K562 (cell line): Measurements from ENCODE around the gene NUP210. TPM values are rescaled to one million over a fixed set of nuclear protein-coding genes. Genes with fewer than 3 reads are reported as not detected.

Experiments
- E2F8 ChIP-seq: fragments of 450-650 bp; IDR thresholded peaks from 2 replicates; pipeline ENCODE4 v1.7.1; 2018; ENCODE audit warnings: mild to moderate bottlenecking, low read depth; ENCODE audit not compliant: partially characterized antibody
- ERF ChIP-seq: fragments of 450-650 bp; formaldehyde crosslinking; IDR thresholded peaks from 2 replicates; pipeline ENCODE4 v1.4.0; 2020; ENCODE audit warnings: mild to moderate bottlenecking, mixed read lengths
- FOXK2 ChIP-seq, 2 experiments: fragments of 450-650 bp; IDR thresholded peaks in 1 of 2; conservative IDR thresholded peaks in 1 of 2; 2 replicates each; pipeline ENCODE4 v1.6.1; 2016; ENCODE audit warnings: low read depth in 2 of 2, mild to moderate bottlenecking in 1 of 2
- MAZ ChIP-seq, 2 experiments: fragments of 450-650 bp in 1 of 2; sonication (generic) in 1 of 2; formaldehyde crosslinking; IDR thresholded peaks in 1 of 2; conservative IDR thresholded peaks in 1 of 2; 2 replicates each; pipeline versions ENCODE4 v1.4.0 to v1.5.0; 2020; ENCODE audit warnings: mild to moderate bottlenecking in 1 of 2, missing genetic modification reagents in 1 of 2
- MLX ChIP-seq, 2 experiments: fragments of 450-650 bp in 1 of 2; sonication (generic) in 1 of 2; formaldehyde crosslinking; conservative IDR thresholded peaks; 2 replicates each; pipeline versions ENCODE4 v1.4.0 to v1.8.1; 2020 to 2022; ENCODE audit warnings: mild to moderate bottlenecking in 1 of 2, missing genetic modification reagents in 1 of 2
- MTA3 ChIP-seq: fragments of 450-650 bp; formaldehyde crosslinking; IDR thresholded peaks from 2 replicates; pipeline ENCODE4 v1.6.1; 2017; ENCODE audit warnings: mild to moderate bottlenecking, borderline replicate concordance
- NRF1 ChIP-seq, 2 experiments: fragments of 450-650 bp; IDR thresholded peaks in 1 of 2; conservative IDR thresholded peaks in 1 of 2; 2 replicates each; pipeline ENCODE4 v1.6.1; 2014; ENCODE audit warnings: mild to moderate bottlenecking in 2 of 2
- ZBTB17 ChIP-seq: fragments of 450-650 bp; formaldehyde crosslinking; IDR thresholded peaks from 2 replicates; pipeline ENCODE4 v1.4.0; 2020; ENCODE audit warnings: mild to moderate bottlenecking
- ZBTB43 ChIP-seq: sonication (generic); formaldehyde crosslinking; IDR thresholded peaks from 2 replicates; pipeline ENCODE4 v1.8.0; 2023; ENCODE audit warnings: mild to moderate bottlenecking, missing genetic modification reagents
- ZNF224 ChIP-seq: sonication (generic); formaldehyde crosslinking; IDR thresholded peaks from 2 replicates; pipeline ENCODE4 v1.8.0; 2022; ENCODE audit warnings: mild to moderate bottlenecking, missing genetic modification reagents
- ZNF253 ChIP-seq: fragments of 250-450 bp; sonication (Bioruptor Pico); conservative IDR thresholded peaks from 2 replicates; pipeline ENCODE4 v1.6.1; 2021; ENCODE audit warnings: mild to moderate bottlenecking
- ZNF431 ChIP-seq: sonication (generic); formaldehyde crosslinking; IDR thresholded peaks from 2 replicates; pipeline ENCODE4 v1.8.0; 2022; ENCODE audit warnings: mild to moderate bottlenecking, missing genetic modification reagents
- ZNF518B ChIP-seq: fragments of 250-450 bp; sonication (Bioruptor Pico); IDR thresholded peaks from 2 replicates; pipeline ENCODE4 v1.5.0; 2021; ENCODE audit warnings: mild to moderate bottlenecking, moderate library complexity
- polyA plus RNA-seq, 8 experiments: library from polyadenylated mRNA; depleted of rRNA in 4 of 8; stranded (reverse) in 5 of 8; unstranded in 3 of 8; fragments of >200 nt; fragmentation: Nextera tagmentation in 2 of 8; fragmentation: Illumina TruSeq in 1 of 8; extraction: Ambion mirVana in 2 of 8; extraction: Trizol in 1 of 8; gene quantifications; 2 replicates each; pipeline versions ENCODE4 v1.2.1 to v1.2.3, GENCODE V29; 2011 to 2014; ENCODE audit warnings: inconsistent platforms in 1 of 8, missing spikeins in 1 of 8
- total RNA-seq, 7 experiments: library from RNA; depleted of rRNA in 6 of 7; stranded (reverse); fragments of >200 nt in 6 of 7; fragmentation: Illumina TruSeq in 2 of 7; extraction: Trizol in 2 of 7; gene quantifications; 2 replicates each; pipeline versions ENCODE4 v1.2.1 to v1.2.3, GENCODE V29; 2011 to 2021; ENCODE audit warnings: low replicate concordance in 1 of 7

The NUP210 gene
- total and polyA plus RNA-seq, 9 of the 15 experiments (the other 6 are each of a cell fraction or from before 2014, with no cell fraction given) = 1.2 to 138 (median 44.0) TPM

- no peak for TF ChIP-seq MAZ (CRISPR knock-in tag; conservative IDR thresholded peaks at IDR 0.05 in 1 of 2, IDR thresholded peaks at IDR 0.05 in 1 of 2)
- TF ChIP-seq ZNF253 (CRISPR knock-in tag) = no peak
- TF ChIP-seq MTA3 = peak; percentile 21; the same call in 1 of the 2 replicates
- TF ChIP-seq ZBTB17 (CRISPR knock-in tag) = no peak
- TF ChIP-seq ZNF224 = no peak
- TF ChIP-seq ZNF431 (CRISPR knock-in tag) = no peak
- TF ChIP-seq FOXK2 (conservative IDR thresholded peaks at IDR 0.05 in 1 of 2, IDR thresholded peaks at IDR 0.05 in 1 of 2; ENCODE audit: low read depth in 2 of 2) = no peak
- no peak for TF ChIP-seq MLX (CRISPR knock-in tag; conservative IDR thresholded peaks at IDR 0.05)
- 0 out of 2 replicates have a peak, but pooled peaks have one; percentile 31 for TF ChIP-seq ERF (CRISPR knock-in tag)
- TF ChIP-seq NRF1 (conservative IDR thresholded peaks at IDR 0.05 in 1 of 2, IDR thresholded peaks at IDR 0.05 in 1 of 2) = peak; percentile 72 to 76
- no peak for TF ChIP-seq E2F8
- no peak for TF ChIP-seq ZNF518B (CRISPR knock-in tag)
- 0 out of 2 replicates have a peak, but pooled peaks have one; percentile 44 for TF ChIP-seq ZBTB43 (CRISPR knock-in tag)
Observed at GRCh38 chr3:13451301-13451673, 31.2 kb upstream of the NUP210 start (continued).
